ENCODE data around the gene EVI2A. TPM values are rescaled to one million over a fixed set of nuclear protein-coding genes. Genes with fewer than 3 reads are reported as not detected.

The EVI2A gene, protein sequence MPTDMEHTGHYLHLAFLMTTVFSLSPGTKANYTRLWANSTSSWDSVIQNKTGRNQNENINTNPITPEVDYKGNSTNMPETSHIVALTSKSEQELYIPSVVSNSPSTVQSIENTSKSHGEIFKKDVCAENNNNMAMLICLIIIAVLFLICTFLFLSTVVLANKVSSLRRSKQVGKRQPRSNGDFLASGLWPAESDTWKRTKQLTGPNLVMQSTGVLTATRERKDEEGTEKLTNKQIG
- total RNA-seq, result 10 to 100 TPM in 1 of 9 donors, 1 to 10 TPM in 8; 1.4 to 17.7 (median 5.6) TPM
- polyA plus RNA-seq, result 1 to 10 TPM; 3.7 to 8.7 (median 4.5) TPM
- long read RNA-seq, donor 1, result 0 reads
- long read RNA-seq, donor 2, result 0 reads
- long read RNA-seq, donor 3, partial matches to known transcripts, result 0 of 1 reads
- long read RNA-seq, donor 3, other reads (novel, unspliced or antisense), result 0 of 1 reads
- long read RNA-seq, donor 4, partial matches to known transcripts, result 0 of 3 reads
- long read RNA-seq, donor 4, other reads (novel, unspliced or antisense), result 0 of 3 reads
- long read RNA-seq, donor 5, partial matches to known transcripts, result 0 of 1 reads
- long read RNA-seq, donor 5, other reads (novel, unspliced or antisense), result 0 of 1 reads
- long read RNA-seq, donor 6, result 0 reads
- long read RNA-seq, donor 7, partial matches to known transcripts, result 0 of 1 reads
- long read RNA-seq, donor 7, other reads (novel, unspliced or antisense), result 0 of 1 reads
- long read RNA-seq, donor 8, result 0 reads
- long read RNA-seq, donor 9, partial matches to known transcripts, result 0 of 1 reads
- long read RNA-seq, donor 9, other reads (novel, unspliced or antisense), result 0 of 1 reads
- long read RNA-seq, donor 10, result 0 reads

GRCh38 chr17:31321481-31321880 is at the start of gene EVI2A:
Gene EVI2A, minus strand, starts transcription at chr17:31321622. Its CDS starts 2,609 bp downstream, at chr17:31319013.
- TF ChIP-seq, protein P1, sequence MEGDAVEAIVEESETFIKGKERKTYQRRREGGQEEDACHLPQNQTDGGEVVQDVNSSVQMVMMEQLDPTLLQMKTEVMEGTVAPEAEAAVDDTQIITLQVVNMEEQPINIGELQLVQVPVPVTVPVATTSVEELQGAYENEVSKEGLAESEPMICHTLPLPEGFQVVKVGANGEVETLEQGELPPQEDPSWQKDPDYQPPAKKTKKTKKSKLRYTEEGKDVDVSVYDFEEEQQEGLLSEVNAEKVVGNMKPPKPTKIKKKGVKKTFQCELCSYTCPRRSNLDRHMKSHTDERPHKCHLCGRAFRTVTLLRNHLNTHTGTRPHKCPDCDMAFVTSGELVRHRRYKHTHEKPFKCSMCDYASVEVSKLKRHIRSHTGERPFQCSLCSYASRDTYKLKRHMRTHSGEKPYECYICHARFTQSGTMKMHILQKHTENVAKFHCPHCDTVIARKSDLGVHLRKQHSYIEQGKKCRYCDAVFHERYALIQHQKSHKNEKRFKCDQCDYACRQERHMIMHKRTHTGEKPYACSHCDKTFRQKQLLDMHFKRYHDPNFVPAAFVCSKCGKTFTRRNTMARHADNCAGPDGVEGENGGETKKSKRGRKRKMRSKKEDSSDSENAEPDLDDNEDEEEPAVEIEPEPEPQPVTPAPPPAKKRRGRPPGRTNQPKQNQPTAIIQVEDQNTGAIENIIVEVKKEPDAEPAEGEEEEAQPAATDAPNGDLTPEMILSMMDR (IDR thresholded peaks at IDR 0.05), result no peak
- no peak for TF ChIP-seq POLR2A (IDR thresholded peaks at IDR 0.05)
- H3K27me3 ChIP-seq, result no peaks in the 10 kb centered on the region
- intact Hi-C loops (cut with DNase I), result no loop called here
- peak in 2 of 7 donors; percentile 24 to 31 for DNase-seq
- peak within 1 kb of the TSS in 1 of 4 donors; percentile 17 for H3K4me3 ChIP-seq
- peaks cover 0 to 6% of the 10 kb centered on the region in 2 donors for H3K36me3 ChIP-seq (replicated peaks in 1 of 2)
- 53 to 76% (median 74%) methylated on average over 3 of the region's 3 CpGs for WGBS, 4 donors
- no peaks in the 10 kb centered on the region for H3K9me3 ChIP-seq (replicated peaks in 1 of 3)
- H3K27ac ChIP-seq, result peak within 1 kb of the TSS in 3 of 5 donors; percentile 6 to 43 (median 39)
- peaks cover 5 to 13% of the 10 kb centered on the region in 2 donors for H3K4me1 ChIP-seq (replicated peaks in 1 of 2)

GRCh38 chr17:31369266-31369665 is 47.8 kb upstream of the EVI2A start:
- Histone ChIP-seq H3K4me3 (no peak overlapping the region), H3K9me3 (replicated peaks in 1 of 3) (no peaks in the 10 kb centered on the region), H3K27ac (no peak overlapping the region), H3K36me3 (replicated peaks in 1 of 2) (peaks cover 0 to 11% of the 10 kb centered on the region in 2 donors), H3K4me1 (replicated peaks in 1 of 2) (peaks cover 0 to 31% of the 10 kb centered on the region in 2 donors), H3K27me3 (no peaks in the 10 kb centered on the region)
- DNase-seq, result no peak
- intact Hi-C loops (cut with DNase I), result no loop called here
- no peak for TF ChIP-seq POLR2A (IDR thresholded peaks at IDR 0.05)
- TF ChIP-seq, protein P1 (IDR thresholded peaks at IDR 0.05), result no peak

GRCh38 chr17:31366088-31366487 is 44.7 kb upstream of the EVI2A start:
- no peak overlapping the region for H3K4me3 ChIP-seq
- WGBS, 4 donors, result 96 to 99% (median 98%) methylated on average over 4 of the region's 4 CpGs
- no peaks in the 10 kb centered on the region for H3K9me3 ChIP-seq (replicated peaks in 1 of 3)
- H3K4me1 ChIP-seq (replicated peaks in 1 of 2), result peaks cover 0 to 15% of the 10 kb centered on the region in 2 donors
- H3K27me3 ChIP-seq, result no peaks in the 10 kb centered on the region
- intact Hi-C loops (cut with DNase I), result no loop called here
- H3K36me3 ChIP-seq (replicated peaks in 1 of 2), result peaks cover 0 to 7% of the 10 kb centered on the region in 2 donors
- no peak for DNase-seq
- H3K27ac ChIP-seq, result no peak overlapping the region
- TF ChIP-seq, protein P1 (IDR thresholded peaks at IDR 0.05), result no peak
- no peak for TF ChIP-seq POLR2A (IDR thresholded peaks at IDR 0.05)

GRCh38 chr17:31364012-31364411 is 42.6 kb upstream of the EVI2A start:
- DNase-seq, result no peak
- intact Hi-C loops (cut with DNase I), result no loop called here
- TF ChIP-seq POLR2A (IDR thresholded peaks at IDR 0.05), result no peak
- TF ChIP-seq, protein P1 (IDR thresholded peaks at IDR 0.05), result no peak
- 92 to 98% (median 96%) methylated on average over 6 of the region's 6 CpGs for WGBS, 4 donors
- no peaks in the 10 kb centered on the region for H3K9me3 ChIP-seq (replicated peaks in 1 of 3)
- no peak overlapping the region for H3K4me3 ChIP-seq
- no peak overlapping the region for H3K27ac ChIP-seq
- H3K36me3 ChIP-seq (replicated peaks in 1 of 2), result peaks cover 0 to 18% of the 10 kb centered on the region in 2 donors
- no peaks in the 10 kb centered on the region for H3K27me3 ChIP-seq
- peaks cover 0 to 9% of the 10 kb centered on the region in 2 donors for H3K4me1 ChIP-seq (replicated peaks in 1 of 2)

Measured in adrenal gland (tissue), 19 donors.